Panc1 (cell line): ENCODE results near the gene PAMR1. TPM values are rescaled to one million over a fixed set of nuclear protein-coding genes. Genes with fewer than 3 reads are reported as not detected.

Experiments used
- ATAC-seq: fragments of 200-7000 bp; cut with Tn5 transposase; 2 replicates; pipeline ENCODE4 v1.9.1; 2020; ENCODE audit warnings: mild to moderate bottlenecking, moderate library complexity
- BruUV-seq: library from RNA; stranded (reverse); fragments of 400-500 nt; replicated peaks from 2 replicates; lab custom pipeline; 2021; lab: Mats Ljungman, UMichigan
- CTCF ChIA-PET: fragments of 300-600 bp; sonication (Branson Sonifier 250); formaldehyde crosslinking; loops from one replicate; lab custom pipeline; 2022; ENCODE audit warnings: antibody characterized with exemption; lab: Charles Lee
- POLR2A ChIA-PET: fragments of 300-600 bp; sonication (Branson Sonifier 250); formaldehyde crosslinking; loops from one replicate; lab custom pipeline; 2022; ENCODE audit warnings: antibody characterized with exemption; lab: Charles Lee
- DNase-seq: peaks from one replicate; pipeline ENCODE4 v3.0.0-alpha.2; 2010; ENCODE audit warnings: low read depth, low spot score
- H3K27ac ChIP-seq: 2 replicates; pipeline ENCODE4 v1.5.1; 2011; ENCODE audit warnings: mild to moderate bottlenecking, low read length, inconsistent platforms
- H3K27me3 ChIP-seq: fragments of 200-500 bp; sonication (Bioruptor generic); 2 replicates; pipeline ENCODE4 v1.6.0; 2014; ENCODE audit warnings: low read length, inconsistent platforms; ENCODE audit not compliant: control insufficient read depth, insufficient read depth
- H3K36me3 ChIP-seq: fragments of 200-500 bp; sonication (Bioruptor generic); 2 replicates; pipeline ENCODE4 v1.5.1; 2014; ENCODE audit warnings: inconsistent platforms, mild to moderate bottlenecking, low read length, moderate library complexity; ENCODE audit not compliant: control insufficient read depth, insufficient read depth
- H3K4me1 ChIP-seq: 2 replicates; pipeline ENCODE4 v1.5.1; 2011; ENCODE audit warnings: inconsistent platforms, mild to moderate bottlenecking, low read length, moderate library complexity; ENCODE audit not compliant: control insufficient read depth, insufficient read depth
- H3K4me3 ChIP-seq, 2 experiments: 2 replicates each; pipeline ENCODE4 v1.5.1; 2011 to 2012; ENCODE audit warnings: low read depth in 2 of 2, low read length in 2 of 2, mild to moderate bottlenecking in 2 of 2, inconsistent platforms in 1 of 2, moderate library complexity in 1 of 2
- H3K9me3 ChIP-seq: fragments of 200-500 bp; sonication (Bioruptor generic); 2 replicates; pipeline ENCODE4 v1.5.1; 2014; ENCODE audit warnings: low read depth, mild to moderate bottlenecking, inconsistent platforms, low read length, moderate library complexity; ENCODE audit not compliant: control insufficient read depth, insufficient read depth
- POLR2AphosphoS5 ChIP-seq: IDR thresholded peaks from 2 replicates; pipeline ENCODE4 v1.6.1; 2012; ENCODE audit warnings: mild to moderate bottlenecking, low read depth, low read length, moderate library complexity
- SIN3A ChIP-seq: IDR thresholded peaks from 2 replicates; pipeline ENCODE4 v1.6.1; 2012; ENCODE audit warnings: low read depth, mild to moderate bottlenecking, low read length, moderate library complexity, borderline replicate concordance; ENCODE audit not compliant: insufficient read depth
- TCF7L2 ChIP-seq: IDR thresholded peaks from 2 replicates; pipeline ENCODE4 v1.6.1; 2011; ENCODE audit warnings: mild to moderate bottlenecking, low read depth, low read length, inconsistent platforms
- in situ Hi-C: cut with HindIII; loops from 2 replicates; pipeline ENCODE4 v1.10.0; 2016; ENCODE audit warnings: low sequenced_read_pairs, low pct_unique_long_range_greater_than_20kb
- intact Hi-C: fragments of 100-400 bp; cut with micrococcal nuclease; formaldehyde crosslinking; loops from one replicate; pipeline ENCODE4 v1.10.0; 2022; ENCODE audit not compliant: unreplicated experiment
- total RNA-seq: library from RNA; stranded (reverse); gene quantifications from one replicate; pipeline ENCODE4 v1.2.1, GENCODE V29; 2021; ENCODE audit not compliant: unreplicated experiment
- TF ChIP-seq, protein P1 (sequence below): fragments of 450-650 bp; IDR thresholded peaks from 2 replicates; pipeline ENCODE4 v1.5.1; 2017; ENCODE audit warnings: mild to moderate bottlenecking
- TF ChIP-seq, protein P2 (sequence below), 2 experiments: IDR thresholded peaks; 2 replicates each; pipeline ENCODE4 v1.6.1; 2011 to 2012; ENCODE audit warnings: low read depth in 2 of 2, control low read depth in 1 of 2, low read length in 1 of 2, mild to moderate bottlenecking in 1 of 2, moderate library complexity in 1 of 2; ENCODE audit not compliant: insufficient read depth in 1 of 2

PAMR1 gene
- total RNA-seq, 1 experiment from 2014 or later: 0.13 TPM

- POLR2A ChIA-PET: interaction anchor here (0.7 kb wide), 1 partner anchor 973 kb away, joined by 3 read pairs; no protein-coding TSS in a partner anchor
- DNase-seq: peak; percentile 48
- Histone ChIP-seq H3K4me1 (no peaks in the 10 kb centered on the region), H3K4me3 (no peak overlapping the region), H3K9me3 (peaks cover 8% of the 10 kb centered on the region; the same call in 1 of the 2 replicates), H3K27me3 (peaks cover 19% of the 10 kb centered on the region), H3K36me3 (no peaks in the 10 kb centered on the region), H3K27ac (no peak overlapping the region)
- CTCF ChIA-PET: interaction anchor here (0.7 kb wide), 1 partner anchor 916 kb away, joined by 3 read pairs; no protein-coding TSS in a partner anchor
- no TSS peak for BruUV-seq
- in situ Hi-C loops: no loop called here
- ATAC-seq: peak; percentile 99
- TF ChIP-seq, protein P1, sequence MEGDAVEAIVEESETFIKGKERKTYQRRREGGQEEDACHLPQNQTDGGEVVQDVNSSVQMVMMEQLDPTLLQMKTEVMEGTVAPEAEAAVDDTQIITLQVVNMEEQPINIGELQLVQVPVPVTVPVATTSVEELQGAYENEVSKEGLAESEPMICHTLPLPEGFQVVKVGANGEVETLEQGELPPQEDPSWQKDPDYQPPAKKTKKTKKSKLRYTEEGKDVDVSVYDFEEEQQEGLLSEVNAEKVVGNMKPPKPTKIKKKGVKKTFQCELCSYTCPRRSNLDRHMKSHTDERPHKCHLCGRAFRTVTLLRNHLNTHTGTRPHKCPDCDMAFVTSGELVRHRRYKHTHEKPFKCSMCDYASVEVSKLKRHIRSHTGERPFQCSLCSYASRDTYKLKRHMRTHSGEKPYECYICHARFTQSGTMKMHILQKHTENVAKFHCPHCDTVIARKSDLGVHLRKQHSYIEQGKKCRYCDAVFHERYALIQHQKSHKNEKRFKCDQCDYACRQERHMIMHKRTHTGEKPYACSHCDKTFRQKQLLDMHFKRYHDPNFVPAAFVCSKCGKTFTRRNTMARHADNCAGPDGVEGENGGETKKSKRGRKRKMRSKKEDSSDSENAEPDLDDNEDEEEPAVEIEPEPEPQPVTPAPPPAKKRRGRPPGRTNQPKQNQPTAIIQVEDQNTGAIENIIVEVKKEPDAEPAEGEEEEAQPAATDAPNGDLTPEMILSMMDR: peak; percentile 96
- TF ChIP-seq TCF7L2: no peak
- intact Hi-C loops: loop anchor here (5.0 kb wide), 2 partner anchors 558 to 782 kb away; no protein-coding TSS in a partner anchor
These were observed 39.6 kb downstream of the PAMR1 start for GRCh38 chr11:35485656-35486322.

- peaks cover 13% of the 10 kb centered on the region for H3K27me3 ChIP-seq
- intact Hi-C loops: no loop called here
- H3K4me3 ChIP-seq: no peak overlapping the region
- CTCF ChIA-PET: no interaction called here
- no TSS peak for BruUV-seq
- peaks cover 8% of the 10 kb centered on the region; the same call in 1 of the 2 replicates for H3K9me3 ChIP-seq
- in situ Hi-C loops: no loop called here
- POLR2A ChIA-PET: interaction anchor here (0.6 kb wide), 1 partner anchor 336 kb away, joined by 3 read pairs; no protein-coding TSS in a partner anchor
- ATAC-seq (no peak), DNase-seq (no peak)
- TF ChIP-seq, protein P1: no peak
- TF ChIP-seq TCF7L2 (no peak), SIN3A (no peak), POLR2AphosphoS5 (no peak)
- TF ChIP-seq, protein P2, sequence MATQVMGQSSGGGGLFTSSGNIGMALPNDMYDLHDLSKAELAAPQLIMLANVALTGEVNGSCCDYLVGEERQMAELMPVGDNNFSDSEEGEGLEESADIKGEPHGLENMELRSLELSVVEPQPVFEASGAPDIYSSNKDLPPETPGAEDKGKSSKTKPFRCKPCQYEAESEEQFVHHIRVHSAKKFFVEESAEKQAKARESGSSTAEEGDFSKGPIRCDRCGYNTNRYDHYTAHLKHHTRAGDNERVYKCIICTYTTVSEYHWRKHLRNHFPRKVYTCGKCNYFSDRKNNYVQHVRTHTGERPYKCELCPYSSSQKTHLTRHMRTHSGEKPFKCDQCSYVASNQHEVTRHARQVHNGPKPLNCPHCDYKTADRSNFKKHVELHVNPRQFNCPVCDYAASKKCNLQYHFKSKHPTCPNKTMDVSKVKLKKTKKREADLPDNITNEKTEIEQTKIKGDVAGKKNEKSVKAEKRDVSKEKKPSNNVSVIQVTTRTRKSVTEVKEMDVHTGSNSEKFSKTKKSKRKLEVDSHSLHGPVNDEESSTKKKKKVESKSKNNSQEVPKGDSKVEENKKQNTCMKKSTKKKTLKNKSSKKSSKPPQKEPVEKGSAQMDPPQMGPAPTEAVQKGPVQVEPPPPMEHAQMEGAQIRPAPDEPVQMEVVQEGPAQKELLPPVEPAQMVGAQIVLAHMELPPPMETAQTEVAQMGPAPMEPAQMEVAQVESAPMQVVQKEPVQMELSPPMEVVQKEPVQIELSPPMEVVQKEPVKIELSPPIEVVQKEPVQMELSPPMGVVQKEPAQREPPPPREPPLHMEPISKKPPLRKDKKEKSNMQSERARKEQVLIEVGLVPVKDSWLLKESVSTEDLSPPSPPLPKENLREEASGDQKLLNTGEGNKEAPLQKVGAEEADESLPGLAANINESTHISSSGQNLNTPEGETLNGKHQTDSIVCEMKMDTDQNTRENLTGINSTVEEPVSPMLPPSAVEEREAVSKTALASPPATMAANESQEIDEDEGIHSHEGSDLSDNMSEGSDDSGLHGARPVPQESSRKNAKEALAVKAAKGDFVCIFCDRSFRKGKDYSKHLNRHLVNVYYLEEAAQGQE (IDR thresholded peaks at IDR 0.05; ENCODE audit: insufficient read depth in 1 of 2, low read depth in 2 of 2, low read length in 1 of 2): no peak
- H3K36me3 ChIP-seq: no peaks in the 10 kb centered on the region
- H3K27ac ChIP-seq: no peak overlapping the region
- no peaks in the 10 kb centered on the region for H3K4me1 ChIP-seq
These were observed 41.0 kb downstream of the PAMR1 start for GRCh38 chr11:35484435-35484834.
